ENCODE results near the gene NCS1.

NCS1 gene

DNA sequence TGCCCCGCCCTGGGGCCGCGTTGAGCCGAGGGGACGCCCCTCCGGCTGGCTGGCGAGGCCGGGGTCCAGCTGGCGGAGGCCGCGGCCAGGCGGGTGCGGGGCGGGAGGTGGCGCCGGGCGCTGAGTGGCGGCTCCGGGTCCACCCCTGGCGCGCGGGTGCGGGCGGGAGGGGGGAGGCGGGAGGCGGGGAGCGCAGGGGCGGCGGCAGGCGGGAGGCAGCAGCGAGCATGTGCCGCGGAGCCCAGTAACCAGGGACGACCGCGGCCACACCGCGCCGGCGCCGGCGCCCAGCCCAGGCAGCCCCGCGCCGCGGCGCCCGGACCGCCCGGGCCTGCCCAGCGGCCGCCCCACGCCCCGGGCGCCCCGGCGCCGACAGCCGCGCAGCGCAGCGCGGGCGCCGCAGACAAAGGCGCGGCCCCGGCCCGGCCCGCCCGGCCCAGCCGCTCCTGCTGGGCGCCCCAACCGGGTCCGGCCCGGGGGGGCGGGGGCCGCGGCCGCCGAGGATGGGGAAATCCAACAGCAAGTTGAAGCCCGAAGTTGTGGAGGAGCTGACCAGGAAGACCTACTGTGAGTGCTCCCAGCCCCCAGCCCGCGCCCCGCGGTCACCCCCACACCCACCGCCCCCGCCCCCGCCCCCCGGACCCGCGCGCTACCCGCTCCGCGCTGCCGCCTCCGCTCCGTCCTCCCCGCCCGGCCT, at the start of gene NCS1:
TSS of gene NCS1 (plus strand) at position 244 of the 697 bp plus-strand sequence. CDS start at position 504, 260 bp downstream.
- TF ChIP-seq EZH2phosphoT487 (IDR thresholded peaks at IDR 0.05; ENCODE audit: borderline replicate concordance, low read length), result no peak
- TF ChIP-seq, protein P1, sequence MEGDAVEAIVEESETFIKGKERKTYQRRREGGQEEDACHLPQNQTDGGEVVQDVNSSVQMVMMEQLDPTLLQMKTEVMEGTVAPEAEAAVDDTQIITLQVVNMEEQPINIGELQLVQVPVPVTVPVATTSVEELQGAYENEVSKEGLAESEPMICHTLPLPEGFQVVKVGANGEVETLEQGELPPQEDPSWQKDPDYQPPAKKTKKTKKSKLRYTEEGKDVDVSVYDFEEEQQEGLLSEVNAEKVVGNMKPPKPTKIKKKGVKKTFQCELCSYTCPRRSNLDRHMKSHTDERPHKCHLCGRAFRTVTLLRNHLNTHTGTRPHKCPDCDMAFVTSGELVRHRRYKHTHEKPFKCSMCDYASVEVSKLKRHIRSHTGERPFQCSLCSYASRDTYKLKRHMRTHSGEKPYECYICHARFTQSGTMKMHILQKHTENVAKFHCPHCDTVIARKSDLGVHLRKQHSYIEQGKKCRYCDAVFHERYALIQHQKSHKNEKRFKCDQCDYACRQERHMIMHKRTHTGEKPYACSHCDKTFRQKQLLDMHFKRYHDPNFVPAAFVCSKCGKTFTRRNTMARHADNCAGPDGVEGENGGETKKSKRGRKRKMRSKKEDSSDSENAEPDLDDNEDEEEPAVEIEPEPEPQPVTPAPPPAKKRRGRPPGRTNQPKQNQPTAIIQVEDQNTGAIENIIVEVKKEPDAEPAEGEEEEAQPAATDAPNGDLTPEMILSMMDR (IDR thresholded peaks at IDR 0.05; ENCODE audit: low read depth, low read length, poor library complexity, severe bottlenecking), result no peak
- Histone ChIP-seq H4K20me1 (ENCODE audit: control insufficient read depth, insufficient read depth, low read depth, low read length) (no peaks in the 10 kb centered on the region), H3K79me2 (ENCODE audit: control insufficient read depth, low read length) (no peaks in the 10 kb centered on the region), H3K4me2 (ENCODE audit: low read length) (no peak within 1 kb of the TSS), H3K27me3 (ENCODE audit: control insufficient read depth, low read length) (no peaks in the 10 kb centered on the region), H3F3A (ENCODE audit: control insufficient read depth, insufficient read depth) (no peaks in the 10 kb centered on the region), H3K4me3 (ENCODE audit: low read length) (no peak within 1 kb of the TSS), H3K9me2 (replicated peaks; ENCODE audit: control insufficient read depth, low read length) (no peaks in the 10 kb centered on the region), H3K27ac (ENCODE audit: low read depth, low read length) (no peak within 1 kb of the TSS), H3K9me3 (ENCODE audit: control insufficient read depth, insufficient read depth, low read length) (no peaks in the 10 kb centered on the region), H3K4me1 (ENCODE audit: control insufficient read depth, low read length) (no peaks in the 10 kb centered on the region), H3K36me3 (ENCODE audit: control insufficient read depth, low read length) (no peaks in the 10 kb centered on the region)

DNA sequence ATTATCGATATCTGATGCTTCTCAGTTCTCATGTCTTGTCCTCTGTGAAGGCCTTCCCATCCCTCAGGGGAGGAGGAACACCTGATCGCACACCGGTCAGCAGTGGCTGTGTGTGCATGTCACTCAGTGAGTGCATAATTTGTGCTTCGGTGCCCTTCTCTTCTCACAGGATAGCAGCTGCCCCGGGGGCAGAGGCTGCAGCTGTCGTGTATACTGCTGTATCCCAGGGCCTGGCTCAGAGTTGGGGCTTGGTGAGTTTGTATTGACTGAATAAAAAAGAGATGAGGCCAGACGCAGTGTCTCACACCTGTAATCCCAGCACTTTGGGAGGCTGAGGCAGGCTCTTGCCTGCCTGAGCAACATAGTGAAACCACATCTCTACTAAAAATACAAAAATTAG, 49.7 kb upstream of the NCS1 start:
- Histone ChIP-seq H3K36me3 (ENCODE audit: control insufficient read depth, low read length) (0 out of 2 replicates have a peak, but pooled peaks cover 3% of the 10 kb centered on the region), H3K27ac (ENCODE audit: low read depth, low read length) (peak overlapping the region; percentile 91), H3K4me1 (ENCODE audit: control insufficient read depth, low read length) (peaks cover 96% of the 10 kb centered on the region), H3K9me3 (ENCODE audit: control insufficient read depth, insufficient read depth, low read length) (no peaks in the 10 kb centered on the region), H3K4me2 (ENCODE audit: low read length) (peak overlapping the region; percentile 63), H3K79me2 (ENCODE audit: control insufficient read depth, low read length) (no peaks in the 10 kb centered on the region), H4K20me1 (ENCODE audit: control insufficient read depth, insufficient read depth, low read depth, low read length) (no peaks in the 10 kb centered on the region), H3K9me2 (replicated peaks; ENCODE audit: control insufficient read depth, low read length) (no peaks in the 10 kb centered on the region), H3K4me3 (ENCODE audit: low read length) (peak overlapping the region; percentile 55), H3F3A (ENCODE audit: control insufficient read depth, insufficient read depth) (peaks cover 46% of the 10 kb centered on the region), H3K27me3 (ENCODE audit: control insufficient read depth, low read length) (no peaks in the 10 kb centered on the region)
- no peak for TF ChIP-seq EZH2phosphoT487 (IDR thresholded peaks at IDR 0.05; ENCODE audit: borderline replicate concordance, low read length)
- TF ChIP-seq, protein P1 (IDR thresholded peaks at IDR 0.05; ENCODE audit: low read depth, low read length, poor library complexity, severe bottlenecking), result no peak

DNA sequence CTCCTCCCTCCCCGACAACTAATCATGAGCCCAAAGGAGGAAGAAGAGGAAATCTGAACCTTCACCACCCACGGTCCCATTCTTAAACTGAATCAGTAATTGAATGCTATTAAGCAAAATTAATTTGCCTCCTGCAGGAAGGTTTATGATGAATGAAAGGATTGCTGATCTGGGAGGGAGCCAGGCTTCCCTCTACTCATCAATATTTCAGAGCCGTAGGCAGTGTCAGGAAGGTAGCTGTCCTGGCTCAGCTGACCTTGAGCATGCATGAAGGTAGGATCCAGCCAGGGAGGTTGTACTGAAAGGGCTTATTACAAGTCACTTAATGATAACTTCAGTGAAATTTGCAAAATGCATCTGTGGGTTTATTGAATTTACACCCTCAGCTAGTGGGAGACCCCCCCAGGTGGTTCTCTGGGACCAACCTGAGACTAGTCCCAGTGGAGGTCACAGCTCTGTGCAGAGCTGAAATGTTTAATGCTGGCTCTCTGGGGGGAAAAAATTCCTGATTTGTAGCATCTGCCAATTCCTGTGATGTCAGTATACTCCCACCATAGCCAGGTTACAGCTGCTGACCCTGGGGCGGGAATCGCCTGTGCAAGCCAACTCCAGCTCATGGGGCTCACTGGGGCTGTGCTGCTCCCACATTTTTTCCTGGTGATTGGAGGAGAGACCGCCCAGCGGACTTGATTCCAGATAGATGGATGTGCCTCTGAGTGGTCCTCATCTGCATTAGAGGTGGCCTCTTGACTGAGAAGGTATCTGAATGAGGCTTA, 47.9 kb upstream of the NCS1 start:
- Histone ChIP-seq H3K9me3 (ENCODE audit: control insufficient read depth, insufficient read depth, low read length) (no peaks in the 10 kb centered on the region), H3K27me3 (ENCODE audit: control insufficient read depth, low read length) (no peaks in the 10 kb centered on the region), H3K4me1 (ENCODE audit: control insufficient read depth, low read length) (peaks cover 99% of the 10 kb centered on the region), H3K9me2 (replicated peaks; ENCODE audit: control insufficient read depth, low read length) (no peaks in the 10 kb centered on the region), H3K27ac (ENCODE audit: low read depth, low read length) (peak overlapping the region; percentile 91), H3K4me2 (ENCODE audit: low read length) (peak overlapping the region; percentile 63), H4K20me1 (ENCODE audit: control insufficient read depth, insufficient read depth, low read depth, low read length) (no peaks in the 10 kb centered on the region), H3K4me3 (ENCODE audit: low read length) (peak overlapping the region; percentile 54), H3F3A (ENCODE audit: control insufficient read depth, insufficient read depth) (peaks cover 53% of the 10 kb centered on the region), H3K79me2 (ENCODE audit: control insufficient read depth, low read length) (no peaks in the 10 kb centered on the region), H3K36me3 (ENCODE audit: control insufficient read depth, low read length) (peaks cover 11% of the 10 kb centered on the region)
- no peak for TF ChIP-seq EZH2phosphoT487 (IDR thresholded peaks at IDR 0.05; ENCODE audit: borderline replicate concordance, low read length)
- TF ChIP-seq, protein P1 (IDR thresholded peaks at IDR 0.05; ENCODE audit: low read depth, low read length, poor library complexity, severe bottlenecking), result no peak

All from DOHH2 (cell line).